ENCODE results near the gene RABL2B.
"Not testable (repeated sequence)": the region's sequence is repeated elsewhere in the genome, so short reads cannot be mapped to it uniquely, and the experiment has no call there.

Gene RABL2B

GRCh38 chr22:50783033-50783879 lies at the start of gene RABL2B:
TSS of gene RABL2B (minus strand) at chr22:50783636. CDS start at chr22:50782294, 1,342 bp downstream.
- DNase-seq: peak; percentile 78 to 93 (median 83)

DNA sequence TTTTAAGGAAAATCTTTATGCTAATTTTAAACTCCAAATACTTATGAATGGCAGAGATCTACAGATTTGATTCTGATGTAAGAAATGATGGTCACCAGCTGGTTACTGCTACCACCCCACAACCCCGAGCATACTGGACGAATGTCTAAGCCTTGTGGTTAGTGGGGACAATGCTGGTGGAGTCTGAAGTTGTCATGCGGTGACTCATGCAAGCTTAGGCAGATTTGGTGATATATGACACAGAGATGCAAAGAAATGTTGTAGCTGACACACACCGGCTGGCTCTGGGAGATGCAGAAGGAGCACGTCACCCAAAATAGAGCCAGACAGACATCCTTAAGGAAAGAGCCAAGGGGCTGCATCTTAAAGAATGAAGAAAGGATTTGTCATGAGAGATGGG lies 3.5 kb upstream of the RABL2B start:
- DNase-seq: not testable (repeated sequence)

GRCh38 chr22:50785289-50785688 lies 1.9 kb upstream of the RABL2B start:
- not testable (repeated sequence) for DNase-seq

DNA sequence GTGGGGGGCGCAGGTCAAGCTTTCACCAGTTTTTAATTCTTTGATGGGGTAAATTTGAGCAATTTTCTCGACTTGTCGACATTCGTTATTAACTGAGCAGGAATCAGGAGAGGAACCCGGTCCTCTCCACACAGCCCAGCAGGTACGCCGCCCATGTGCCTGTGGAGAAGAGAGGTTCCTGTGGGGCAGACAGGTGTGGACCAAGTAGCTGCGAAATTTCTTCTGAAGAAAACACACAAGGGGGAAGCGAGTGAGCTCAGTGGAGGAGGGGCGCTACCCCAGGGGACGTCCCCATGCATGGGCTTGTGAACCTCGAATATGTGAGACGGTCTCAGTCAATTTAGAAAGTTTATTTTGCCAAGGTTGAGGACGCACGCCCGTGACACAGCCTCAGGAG lies 442 bp upstream of the RABL2B start:
- DNase-seq: not testable (repeated sequence)

GRCh38 chr22:50782253-50782652 lies 1.2 kb downstream of the RABL2B start:
- not testable (repeated sequence) for DNase-seq

DNA sequence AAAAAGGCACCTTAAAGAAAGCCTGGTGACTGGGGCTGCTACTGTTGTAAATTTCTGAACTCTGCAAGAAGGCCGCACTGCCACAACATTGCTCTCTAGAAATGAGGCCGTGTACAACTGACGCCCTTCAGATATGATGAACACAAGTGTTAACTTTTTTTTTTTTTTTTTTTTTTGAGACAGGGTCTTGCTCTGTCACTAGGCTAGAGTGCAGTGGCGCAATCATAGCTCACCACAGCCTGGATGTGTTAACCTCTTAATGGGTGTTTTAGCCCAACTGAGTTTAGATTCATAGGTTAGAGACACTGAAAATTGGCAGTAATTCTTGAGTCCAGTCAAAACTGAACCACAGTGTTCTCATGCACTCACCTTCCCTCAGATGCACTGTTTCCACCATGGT lies 3.2 kb downstream of the RABL2B start:
- DNase-seq: not testable (repeated sequence)

DNA sequence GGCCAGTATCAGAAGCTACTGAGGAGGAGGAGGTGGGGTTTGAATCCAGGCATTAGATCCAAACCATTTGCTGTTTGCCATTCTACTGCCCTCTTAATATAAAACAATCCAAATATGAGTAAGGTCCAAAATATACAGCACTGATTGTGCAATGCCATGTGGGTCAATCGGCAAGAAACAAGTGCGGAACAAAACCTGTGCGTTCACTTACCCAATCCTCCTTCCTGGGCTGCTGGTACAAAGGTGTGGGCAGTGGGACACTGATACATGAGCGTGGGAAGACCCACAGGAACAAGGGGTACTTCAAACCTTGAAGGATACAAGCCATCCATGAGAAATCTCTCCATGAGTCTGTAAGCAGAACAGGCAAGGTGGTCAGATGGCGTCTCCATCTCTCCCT lies 5.8 kb downstream of the RABL2B start:
- not testable (repeated sequence) for DNase-seq

GRCh38 chr22:50775132-50775531 lies 8.3 kb downstream of the RABL2B start:
- DNase-seq: not testable (repeated sequence)

GRCh38 chr22:50764288-50764687 lies 19.1 kb downstream of the RABL2B start:
- not testable (repeated sequence) for DNase-seq

DNA sequence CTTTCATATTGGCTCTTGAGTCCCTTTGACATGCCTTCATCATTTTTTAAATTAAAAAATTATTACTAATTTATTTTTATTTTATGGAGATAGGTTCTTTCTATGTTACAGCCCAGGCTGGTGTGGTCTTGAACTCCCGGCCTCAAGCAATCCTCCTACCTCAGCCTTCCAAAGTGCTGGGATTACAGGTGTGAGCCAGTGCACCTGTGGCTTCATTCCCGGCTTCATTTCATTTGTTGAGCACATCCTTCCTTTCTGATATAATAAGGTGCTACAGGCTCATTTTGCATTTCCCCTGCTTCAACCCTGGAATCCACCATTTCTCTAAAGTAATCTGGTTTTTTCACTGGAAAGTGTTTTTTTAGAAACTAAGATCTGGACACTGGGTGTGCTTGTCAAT lies 21.6 kb downstream of the RABL2B start:
- not testable (repeated sequence) for DNase-seq

DNA sequence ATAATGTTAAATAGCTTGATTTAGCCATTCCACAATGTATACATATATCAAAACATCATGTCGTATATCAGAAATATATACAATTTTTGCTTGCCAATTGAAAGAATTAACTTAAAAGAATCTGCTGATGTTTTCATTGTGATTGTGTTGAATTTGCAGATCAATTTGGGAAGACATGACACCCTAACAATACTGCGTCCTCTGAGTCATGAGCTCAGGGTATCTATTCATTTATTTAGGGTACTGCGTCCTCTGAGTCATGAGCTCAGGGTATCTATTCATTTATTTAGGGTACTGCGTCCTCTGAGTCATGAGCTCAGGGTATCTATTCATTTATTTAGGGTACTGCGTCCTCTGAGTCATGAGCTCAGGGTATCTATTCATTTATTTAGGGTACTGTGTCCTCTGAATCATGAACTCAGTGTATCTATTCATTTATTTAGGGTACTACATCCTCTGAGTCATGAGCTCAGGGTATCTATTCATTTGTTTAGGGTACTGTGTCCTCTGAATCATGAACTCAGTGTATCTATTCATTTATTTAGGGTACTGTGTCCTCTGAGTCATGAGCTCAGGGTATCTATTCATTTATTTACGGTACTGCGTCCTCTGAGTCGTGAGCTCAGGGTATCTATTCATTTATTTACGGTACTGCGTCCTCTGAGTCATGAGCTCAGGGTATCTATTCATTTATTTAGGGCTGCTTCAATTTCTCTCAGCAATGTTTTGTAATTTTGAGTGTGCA lies 23.7 kb downstream of the RABL2B start:
- not testable (repeated sequence) for DNase-seq

DNA sequence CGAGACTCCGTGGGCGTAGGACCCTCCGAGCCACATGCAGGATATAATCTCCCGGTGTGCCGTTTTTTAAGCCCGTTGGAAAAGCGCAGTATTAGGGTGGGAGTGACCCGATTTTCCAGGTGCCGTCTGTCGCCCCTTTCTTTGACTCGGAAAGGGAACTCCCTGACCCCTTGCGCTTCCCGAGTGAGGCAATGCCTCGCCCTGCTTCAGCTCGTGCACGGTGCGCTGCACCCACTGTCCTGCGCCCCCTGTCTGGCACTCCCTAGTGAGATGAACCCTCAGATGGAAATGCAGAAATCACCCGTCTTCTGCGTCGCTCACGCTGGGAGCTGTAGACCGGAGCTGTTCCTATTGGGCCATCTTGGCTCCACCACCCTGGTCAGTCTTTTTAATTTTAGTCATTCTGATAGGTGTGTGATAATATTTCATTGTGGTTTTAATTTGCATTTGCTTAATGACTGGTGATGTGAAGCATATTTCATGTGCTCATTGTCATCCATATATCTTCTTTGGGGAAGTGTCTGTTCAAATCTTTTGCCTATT lies 26.4 kb downstream of the RABL2B start:
- DNase-seq: peak; percentile 50 to 86 (median 71)

DNA sequence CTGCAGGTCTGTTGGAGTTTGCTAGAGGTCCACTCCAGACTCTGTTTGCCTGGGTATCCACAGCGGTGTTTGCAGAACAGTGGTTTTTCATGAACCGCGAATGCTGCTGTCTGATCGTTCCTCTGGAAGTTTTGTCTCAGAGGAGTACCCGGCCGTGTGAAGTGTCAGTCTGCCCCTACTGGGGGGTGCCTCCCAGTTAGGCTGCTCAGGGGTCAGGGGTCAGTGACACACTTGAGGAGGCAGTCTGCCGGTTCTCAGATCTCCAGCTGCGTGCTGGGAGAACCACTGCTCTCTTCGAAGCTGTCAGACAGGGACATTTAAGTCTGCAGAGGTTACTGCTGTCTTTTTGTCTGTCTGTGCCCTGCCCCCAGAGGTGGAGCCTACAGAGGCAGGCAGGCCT lies 27.0 kb downstream of the RABL2B start:
- DNase-seq: not testable (repeated sequence)

- DNase-seq: not testable (repeated sequence)
These were observed 28.2 kb downstream of the RABL2B start for GRCh38 chr22:50755251-50755650.

- DNase-seq: not testable (repeated sequence)
These were observed 33.9 kb downstream of the RABL2B start for GRCh38 chr22:50749302-50750074.

- not testable (repeated sequence) for DNase-seq
These were observed 34.8 kb downstream of the RABL2B start for GRCh38 chr22:50748630-50749029.

DNA sequence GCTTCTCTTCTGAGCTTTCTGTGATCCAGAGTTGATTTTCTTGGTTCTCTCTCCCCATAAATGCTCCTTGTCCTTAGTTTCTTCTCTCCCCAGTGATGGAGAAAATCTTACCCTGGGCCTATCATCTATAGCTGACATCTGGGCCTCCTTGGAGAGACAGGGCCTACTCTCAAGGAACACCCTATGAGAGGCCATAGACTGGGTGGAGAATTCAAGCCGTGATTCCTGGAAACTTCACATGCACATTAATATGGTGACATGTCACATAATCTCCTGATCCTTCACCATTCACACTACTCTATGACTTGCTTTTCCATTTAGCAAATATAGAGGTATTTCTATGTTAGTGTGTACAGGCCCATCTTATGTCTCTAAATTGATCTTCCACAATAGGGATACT lies 35.9 kb downstream of the RABL2B start:
- DNase-seq: not testable (repeated sequence)

GRCh38 chr22:50744424-50744823 lies 39.0 kb downstream of the RABL2B start:
- DNase-seq: not testable (repeated sequence)

- not testable (repeated sequence) for DNase-seq
These were observed 42.7 kb downstream of the RABL2B start for GRCh38 chr22:50740714-50741113.

DNA sequence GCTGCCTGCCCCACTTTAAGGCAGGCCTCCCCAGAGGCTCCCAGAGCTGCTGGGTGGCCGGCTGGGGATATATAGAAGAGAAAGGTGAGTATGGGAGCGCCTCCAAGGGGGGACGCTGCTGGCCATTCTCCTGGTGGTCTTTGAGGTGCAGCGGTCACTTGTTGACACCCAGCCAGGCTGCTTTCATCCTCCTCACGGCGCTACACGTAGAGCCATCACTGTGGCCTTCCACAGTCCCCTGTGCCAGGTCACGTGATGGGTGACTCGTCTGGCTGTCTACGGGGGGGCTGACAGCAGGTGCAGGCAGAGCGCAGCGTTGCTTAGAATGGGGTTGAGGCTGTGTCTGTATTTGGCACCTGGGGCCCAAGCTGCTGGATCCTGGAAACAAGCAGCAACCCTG lies 43.5 kb downstream of the RABL2B start:
- no peak for DNase-seq

- DNase-seq: no peak
These were observed 44.2 kb downstream of the RABL2B start for GRCh38 chr22:50739279-50739691.

- DNase-seq: no peak
These were observed 44.7 kb downstream of the RABL2B start for GRCh38 chr22:50738649-50739227.

Data from stimulated activated naive CD4-positive, alpha-beta T cell (primary cell).